ENCODE measurements around the gene PRAC1.

GRCh38 chr17:48711128-48711527, 11.2 kb downstream of the PRAC1 start:
- TF ChIP-seq EZH2phosphoT487 (IDR thresholded peaks at IDR 0.05; ENCODE audit: low read depth) (no peak), CTCF (IDR thresholded peaks at IDR 0.05; ENCODE audit: low read depth, low read length) (no peak)
